ENCODE data around the gene NR5A1. TPM values are rescaled to one million over a fixed set of nuclear protein-coding genes. Genes with fewer than 3 reads are reported as not detected.

Gene NR5A1
- total RNA-seq, 4 donors from 2014 or later = 0.40 TPM; not detected in 3

GRCh38 chr9:124511891-124512805, 4.9 kb upstream of the NR5A1 start:
- Histone ChIP-seq H3K27me3 (no peaks in the 10 kb centered on the region), H3K9me3 (no peaks in the 10 kb centered on the region), H3K4me3 (replicated peaks in 1 of 3) (no peak overlapping the region), H3K36me3 (no peaks in the 10 kb centered on the region), H3K4me1 (no peaks in the 10 kb centered on the region), H3K27ac (no peak overlapping the region)
- DNase-seq = no peak
- TF ChIP-seq POLR2A (IDR thresholded peaks at IDR 0.05) (no peak), CTCF (IDR thresholded peaks at IDR 0.05) (no peak)
- intact Hi-C loops (cut with DNase I) = no loop called here
- 56 to 64% methylated on average over 15 to 21 of the region's 23 CpGs for WGBS, 2 donors

GRCh38 chr9:124511426-124511840, 4.2 kb upstream of the NR5A1 start:
- no peak for DNase-seq
- Histone ChIP-seq H3K4me3 (replicated peaks in 1 of 3) (no peak overlapping the region), H3K4me1 (no peaks in the 10 kb centered on the region), H3K27me3 (no peaks in the 10 kb centered on the region), H3K36me3 (no peaks in the 10 kb centered on the region), H3K9me3 (no peaks in the 10 kb centered on the region), H3K27ac (no peak overlapping the region)
- 67 to 78% methylated on average over 3 to 5 of the region's 6 CpGs for WGBS, 2 donors
- TF ChIP-seq CTCF (IDR thresholded peaks at IDR 0.05) (no peak), POLR2A (IDR thresholded peaks at IDR 0.05) (no peak)
- intact Hi-C loops (cut with DNase I) = no loop called here

GRCh38 chr9:124510650-124511425, 3.6 kb upstream of the NR5A1 start:
- H3K27me3 ChIP-seq = no peaks in the 10 kb centered on the region
- H3K4me1 ChIP-seq = no peaks in the 10 kb centered on the region
- DNase-seq = no peak
- H3K4me3 ChIP-seq (replicated peaks in 1 of 3) = no peak overlapping the region
- no peaks in the 10 kb centered on the region for H3K36me3 ChIP-seq
- WGBS, 2 donors = 75 to 78% methylated on average over 8 to 9 of the region's 9 CpGs
- H3K27ac ChIP-seq = no peak overlapping the region
- intact Hi-C loops (cut with DNase I) = no loop called here
- no peak for TF ChIP-seq POLR2A (IDR thresholded peaks at IDR 0.05)
- H3K9me3 ChIP-seq = no peaks in the 10 kb centered on the region

- H3K4me1 ChIP-seq = peaks cover 5 to 18% of the 10 kb centered on the region in 2 donors
- no peaks in the 10 kb centered on the region for H3K36me3 ChIP-seq
- peaks cover 20% of the 10 kb centered on the region for H3K27me3 ChIP-seq
- 91 to 93% methylated on average over 6 to 10 of the region's 11 CpGs for WGBS, 2 donors
- TF ChIP-seq POLR2A (IDR thresholded peaks at IDR 0.05) = no peak
- no peak for TF ChIP-seq CTCF (IDR thresholded peaks at IDR 0.05)
- intact Hi-C loops (cut with DNase I) = no loop called here
- no peak for DNase-seq
- no peak overlapping the region for H3K27ac ChIP-seq
- no peaks in the 10 kb centered on the region for H3K9me3 ChIP-seq
- no peak overlapping the region for H3K4me3 ChIP-seq (replicated peaks in 1 of 3)
These were observed 753 bp upstream of the NR5A1 start for GRCh38 chr9:124507880-124508423.

- H3K4me1 ChIP-seq = peaks cover 5 to 21% of the 10 kb centered on the region in 2 donors
- 81 to 88% methylated on average over 3 to 7 of the region's 8 CpGs for WGBS, 2 donors
- peaks cover 32% of the 10 kb centered on the region for H3K27me3 ChIP-seq
- intact Hi-C loops (cut with DNase I) = no loop called here
- no peaks in the 10 kb centered on the region for H3K36me3 ChIP-seq
- H3K9me3 ChIP-seq = no peaks in the 10 kb centered on the region
- DNase-seq = no peak
- no peak overlapping the region for H3K27ac ChIP-seq
- H3K4me3 ChIP-seq (replicated peaks in 1 of 3) = no peak overlapping the region
- TF ChIP-seq POLR2A (IDR thresholded peaks at IDR 0.05) (no peak), CTCF (IDR thresholded peaks at IDR 0.05) (no peak)
These were observed 766 bp downstream of the NR5A1 start for GRCh38 chr9:124506433-124506832.

Data from thyroid gland (tissue), 4 donors.